Peyer's patch (tissue), 4 donors: Measurements from ENCODE around the gene ADIRF.

ENCODE experiments used
- CTCF ChIP-seq, 6 experiments: fragments of 450-650 bp in 4 of 6; fragments of 200-600 bp in 2 of 6; sonication (generic) in 1 of 6; IDR thresholded peaks; one replicate each; pipeline ENCODE4 v1.5.1; 2017 to 2019; ENCODE audit warnings: antibody characterized with exemption in 6 of 6, mild to moderate bottlenecking in 3 of 6, moderate library complexity in 1 of 6
- POLR2A ChIP-seq, 2 donors: fragments of 450-650 bp; IDR thresholded peaks; one replicate each; pipeline ENCODE4 v1.5.1; 2017; ENCODE audit warnings: antibody characterized with exemption in 2 of 2, mild to moderate bottlenecking in 2 of 2, moderate library complexity in 2 of 2

GRCh38 chr10:86972613-86973380, 4.5 kb downstream of the ADIRF start:
- no peak for TF ChIP-seq POLR2A (IDR thresholded peaks at IDR 0.05)
- TF ChIP-seq CTCF (IDR thresholded peaks at IDR 0.05): no peak
